Measurements from ENCODE around the gene ZDHHC22.

- TF ChIP-seq NFIC (IDR thresholded peaks at IDR 0.05) = no peak
- no peak for TF ChIP-seq EP300 (IDR thresholded peaks at IDR 0.05; ENCODE audit: borderline replicate concordance)
- no peak for TF ChIP-seq TEAD4 (IDR thresholded peaks at IDR 0.05)
- TF ChIP-seq MAX (IDR thresholded peaks at IDR 0.05) = no peak
- TF ChIP-seq RAD21 (IDR thresholded peaks at IDR 0.05; ENCODE audit: low read depth) = no peak
- no peak for TF ChIP-seq YY1 (IDR thresholded peaks at IDR 0.05; ENCODE audit: low read depth)
- TF ChIP-seq FOXM1 (IDR thresholded peaks at IDR 0.05; ENCODE audit: borderline replicate concordance, low read depth) = no peak
- no peak for TF ChIP-seq CREB1 (IDR thresholded peaks at IDR 0.05; ENCODE audit: low read depth)
- no peak for TF ChIP-seq TAF1 (IDR thresholded peaks at IDR 0.05; ENCODE audit: low read depth)
- no peak for TF ChIP-seq REST (IDR thresholded peaks at IDR 0.05; ENCODE audit: low read depth)
- no peak for TF ChIP-seq TCF12 (IDR thresholded peaks at IDR 0.05; ENCODE audit: low read depth)
These were observed 56.6 kb downstream of the ZDHHC22 start for GRCh38 chr14:77084985-77085384.
